Measurements from ENCODE around the gene GSX1.

Gene GSX1

GRCh38 chr13:27774169-27774568, 18.1 kb upstream of the GSX1 start:
- H3K4me1 ChIP-seq (ENCODE audit: control insufficient read depth, insufficient read depth, low read length), result no peaks in the 10 kb centered on the region
- no peak overlapping the region for H3K27ac ChIP-seq (ENCODE audit: extremely low read depth, low read depth, low read length)
- H3K36me3 ChIP-seq (ENCODE audit: control insufficient read depth in 2 of 2, insufficient read depth in 1 of 2, low read length in 2 of 2), result no peaks in the 10 kb centered on the region
- ChIA-PET CTCF (interaction anchor here (2.1 to 2.8 kb wide), 2 partner anchors 52 to 241 kb away, joined by 6 to 14 read pairs; no protein-coding TSS in a partner anchor), POLR2A (no interaction called here)
- H3K4me3 ChIP-seq (ENCODE audit: low read depth, low read length), result no peak overlapping the region
- no peak for TF ChIP-seq HOXD13 (CRISPR knock-in tag; IDR thresholded peaks at IDR 0.05; ENCODE audit: borderline replicate concordance)
- TF ChIP-seq ZNF26 (tag by site-specific recombination; IDR thresholded peaks at IDR 0.05), result no peak
- no peak for TF ChIP-seq TCF7L2 (IDR thresholded peaks at IDR 0.05; ENCODE audit: borderline replicate concordance, low read depth, low read length)
- no peak for TF ChIP-seq ZNF449 (tag by site-specific recombination; IDR thresholded peaks at IDR 0.05)
- TF ChIP-seq ZNF148 (tag by site-specific recombination; IDR thresholded peaks at IDR 0.05; ENCODE audit: borderline replicate concordance), result no peak
- no peak for TF ChIP-seq ELK4 (IDR thresholded peaks at IDR 0.05; ENCODE audit: borderline replicate concordance, low read depth, low read length)
- TF ChIP-seq ZNF18 (tag by site-specific recombination; IDR thresholded peaks at IDR 0.05), result no peak
- TF ChIP-seq HOXA7 (CRISPR knock-in tag; IDR thresholded peaks at IDR 0.05; ENCODE audit: borderline replicate concordance), result no peak
- TF ChIP-seq ZNF416 (tag by site-specific recombination; IDR thresholded peaks at IDR 0.05), result no peak
- no peak for TF ChIP-seq ZIC2 (tag by site-specific recombination; IDR thresholded peaks at IDR 0.05)
- TF ChIP-seq ZNF121 (tag by site-specific recombination; IDR thresholded peaks at IDR 0.05), result no peak
- TF ChIP-seq ZNF747 (tag by site-specific recombination; IDR thresholded peaks at IDR 0.05), result no peak
- no peaks in the 10 kb centered on the region for H3K9me3 ChIP-seq (ENCODE audit: control insufficient read depth, insufficient read depth, low read depth, low read length)

GRCh38 chr13:27774651-27775050, 17.6 kb upstream of the GSX1 start:
- POLR2A ChIA-PET, result no interaction called here
- TF ChIP-seq ZNF211 (tag by site-specific recombination; IDR thresholded peaks at IDR 0.05; ENCODE audit: low read depth) (no peak), ZBTB8A (tag by site-specific recombination; IDR thresholded peaks at IDR 0.05) (no peak), ZNF549 (tag by site-specific recombination; IDR thresholded peaks at IDR 0.05) (no peak), ZFP69B (tag by site-specific recombination; IDR thresholded peaks at IDR 0.05) (no peak), ZNF571 (tag by site-specific recombination; IDR thresholded peaks at IDR 0.05) (no peak)

More at GRCh38 chr13:27774651-27775050, 17.6 kb upstream of the GSX1 start:
- Histone ChIP-seq H3K4me1 (ENCODE audit: control insufficient read depth, insufficient read depth, low read length) (no peaks in the 10 kb centered on the region), H3K36me3 (ENCODE audit: control insufficient read depth in 2 of 2, insufficient read depth in 1 of 2, low read length in 2 of 2) (no peaks in the 10 kb centered on the region), H3K9me3 (ENCODE audit: control insufficient read depth, insufficient read depth, low read depth, low read length) (no peaks in the 10 kb centered on the region), H3K27ac (ENCODE audit: extremely low read depth, low read depth, low read length) (no peak overlapping the region), H3K4me3 (ENCODE audit: low read depth, low read length) (no peak overlapping the region)
- CTCF ChIA-PET, result interaction anchor here (0.6 to 2.1 kb wide), 2 partner anchors 100 to 242 kb away, joined by 3 to 6 read pairs; no protein-coding TSS in a partner anchor
